IMR-90 (cell line): Measurements from ENCODE around the gene FFAR2. TPM values are rescaled to one million over a fixed set of nuclear protein-coding genes. Genes with fewer than 3 reads are reported as not detected.

Experiments used
- ATAC-seq: fragments of 200-7000 bp; cut with Tn5 transposase; 2 replicates; pipeline ENCODE4 v1.9.1; 2020; ENCODE audit warnings: low read depth, mild to moderate bottlenecking, moderate library complexity
- BruUV-seq: library from RNA; stranded (reverse); fragments of 400-500 nt; replicated peaks from 2 replicates; lab custom pipeline; 2021; lab: Mats Ljungman, UMichigan
- CTCF ChIA-PET: fragments of 300-600 bp; formaldehyde crosslinking; extraction: SDS; loops from one replicate; lab custom pipeline; 2021; ENCODE audit warnings: antibody characterized with exemption; lab: Yijun Ruan, JAX
- POLR2A ChIA-PET: fragments of 300-600 bp; sonication (Branson Sonifier 250); formaldehyde crosslinking; loops from one replicate; lab custom pipeline; 2022; ENCODE audit warnings: antibody characterized with exemption; ENCODE audit not compliant: unreplicated experiment; lab: Charles Lee
- DNase-seq: peaks from one replicate; pipeline ENCODE4 v3.0.0; 2013
- H2AFZ ChIP-seq: replicated peaks from 2 replicates; pipeline ENCODE3; 2013; ENCODE audit warnings: low read length, mild to moderate bottlenecking; ENCODE audit not compliant: poor library complexity
- H2AK5ac ChIP-seq: 2 replicates; pipeline ENCODE4 v1.6.1; 2013; ENCODE audit warnings: low read depth, low read length, inconsistent platforms
- H2AK9ac ChIP-seq: replicated peaks from 2 replicates; pipeline ENCODE3; 2013; ENCODE audit warnings: mild to moderate bottlenecking, low read depth, low read length, moderate library complexity; ENCODE audit not compliant: poor library complexity
- H2BK120ac ChIP-seq: 2 replicates; pipeline ENCODE4 v1.6.1; 2013; ENCODE audit warnings: low read depth, low read length, inconsistent platforms
- H2BK15ac ChIP-seq: 3 replicates; pipeline ENCODE4 v1.6.1; 2013; ENCODE audit warnings: low read depth, low read length, inconsistent platforms
- H2BK20ac ChIP-seq: 2 replicates; pipeline ENCODE4 v1.6.1; 2013; ENCODE audit warnings: low read depth, mild to moderate bottlenecking, inconsistent platforms, low read length, moderate library complexity
- H2BK5ac ChIP-seq: 2 replicates; pipeline ENCODE4 v1.6.1; 2013; ENCODE audit warnings: mild to moderate bottlenecking, low read depth, low read length, inconsistent platforms; ENCODE audit not compliant: poor library complexity, severe bottlenecking
- H3K14ac ChIP-seq: replicated peaks from 2 replicates; pipeline ENCODE4 v1.6.1; 2013; ENCODE audit warnings: low read depth, low read length, inconsistent platforms
- H3K18ac ChIP-seq: 2 replicates; pipeline ENCODE4 v1.6.1; 2013; ENCODE audit warnings: low read depth, low read length, control low read depth
- H3K23ac ChIP-seq: 2 replicates; pipeline ENCODE4 v1.6.1; 2013; ENCODE audit warnings: low read depth, low read length, inconsistent platforms
- H3K27ac ChIP-seq: 2 replicates; pipeline ENCODE4 v1.5.1; 2013; ENCODE audit warnings: mild to moderate bottlenecking, control low read depth, low read length; ENCODE audit not compliant: insufficient read depth
- H3K27me3 ChIP-seq: 2 replicates; pipeline ENCODE4 v1.6.1; 2013; ENCODE audit warnings: low read length; ENCODE audit not compliant: control insufficient read depth, insufficient read depth
- H3K36me3 ChIP-seq: 2 replicates; pipeline ENCODE4 v1.6.1; 2013; ENCODE audit warnings: low read length, mixed read lengths; ENCODE audit not compliant: control insufficient read depth, insufficient read depth
- H3K4ac ChIP-seq: 2 replicates; pipeline ENCODE4 v1.6.1; 2013; ENCODE audit warnings: low read depth, low read length, inconsistent platforms
- H3K4me1 ChIP-seq: 2 replicates; pipeline ENCODE4 v1.6.1; 2013; ENCODE audit warnings: low read length, mixed read lengths; ENCODE audit not compliant: control insufficient read depth, insufficient read depth
- H3K4me2 ChIP-seq: 2 replicates; pipeline ENCODE4 v1.6.1; 2013; ENCODE audit warnings: low read depth, mild to moderate bottlenecking, control low read depth, low read length, moderate library complexity
- H3K4me3 ChIP-seq: 2 replicates; pipeline ENCODE4 v1.5.1; 2013; ENCODE audit warnings: low read depth, mild to moderate bottlenecking, control low read depth, low read length, moderate library complexity; ENCODE audit not compliant: insufficient read depth
- H3K56ac ChIP-seq: 2 replicates; pipeline ENCODE4 v1.6.1; 2013; ENCODE audit warnings: low read length, inconsistent platforms; ENCODE audit not compliant: insufficient read depth; ENCODE audit errors: extremely low read depth
- H3K79me1 ChIP-seq, 2 experiments: 2 replicates each; pipeline ENCODE4 v1.6.1; 2013; ENCODE audit warnings: low read length in 2 of 2, inconsistent platforms in 1 of 2, low read depth in 1 of 2
- H3K9ac ChIP-seq: 2 replicates; pipeline ENCODE4 v1.6.1; 2013; ENCODE audit warnings: low read depth, low read length, control low read depth
- H3K9me1 ChIP-seq: 2 replicates; pipeline ENCODE4 v1.6.1; 2013; ENCODE audit warnings: low read length, inconsistent platforms; ENCODE audit not compliant: insufficient read depth
- H3K9me3 ChIP-seq: 2 replicates; pipeline ENCODE4 v1.6.1; 2013; ENCODE audit warnings: low read length; ENCODE audit not compliant: control insufficient read depth, insufficient read depth
- H4K20me1 ChIP-seq: 2 replicates; pipeline ENCODE4 v1.6.1; 2013; ENCODE audit warnings: low read length, inconsistent platforms; ENCODE audit not compliant: insufficient read depth
- H4K5ac ChIP-seq: 2 replicates; pipeline ENCODE4 v1.6.1; 2013; ENCODE audit warnings: mild to moderate bottlenecking, low read depth, low read length, control low read depth
- H4K8ac ChIP-seq, 2 experiments: 2 replicates each; pipeline ENCODE4 v1.6.1; 2013; ENCODE audit warnings: low read depth in 2 of 2, low read length in 2 of 2, control low read depth in 1 of 2, inconsistent platforms in 1 of 2
- H4K91ac ChIP-seq: 2 replicates; pipeline ENCODE4 v1.6.1; 2013; ENCODE audit warnings: low read depth, low read length, inconsistent platforms; ENCODE audit not compliant: insufficient read depth
- BHLHE40 ChIP-seq: fragments of 150-350 bp; IDR thresholded peaks from 2 replicates; pipeline ENCODE4 v1.6.1; 2016; ENCODE audit warnings: mild to moderate bottlenecking, low read depth, low read length
- CEBPB ChIP-seq: IDR thresholded peaks from 2 replicates; pipeline ENCODE4 v1.6.1; 2012; ENCODE audit warnings: low read depth, low read length, improper control_type of control experiment
- CHD1 ChIP-seq: IDR thresholded peaks from 2 replicates; pipeline ENCODE4 v1.6.1; 2012; ENCODE audit warnings: low read depth, low read length, improper control_type of control experiment
- FOS ChIP-seq: fragments of 150-350 bp; IDR thresholded peaks from 2 replicates; pipeline ENCODE4 v1.6.1; 2016; ENCODE audit warnings: low read depth, low read length
- MAFK ChIP-seq: IDR thresholded peaks from 2 replicates; pipeline ENCODE4 v1.6.1; 2012; ENCODE audit warnings: low read depth, low read length, improper control_type of control experiment
- MAZ ChIP-seq: IDR thresholded peaks from 2 replicates; pipeline ENCODE4 v1.6.1; 2012; ENCODE audit warnings: low read depth, mild to moderate bottlenecking, low read length, improper control_type of control experiment, moderate library complexity, borderline replicate concordance
- MXI1 ChIP-seq: IDR thresholded peaks from 2 replicates; pipeline ENCODE4 v1.6.1; 2012; ENCODE audit warnings: low read depth, mild to moderate bottlenecking, low read length, moderate library complexity, borderline replicate concordance
- NFE2L2 ChIP-seq: fragments of 150-350 bp; IDR thresholded peaks from 2 replicates; pipeline ENCODE4 v1.6.1; 2016; ENCODE audit warnings: low read depth, mild to moderate bottlenecking, low read length
- POLR2A ChIP-seq: IDR thresholded peaks from 2 replicates; pipeline ENCODE4 v1.6.1; 2012; ENCODE audit warnings: mild to moderate bottlenecking, low read depth, low read length
- RAD21 ChIP-seq: IDR thresholded peaks from 2 replicates; pipeline ENCODE4 v1.6.1; 2012; ENCODE audit warnings: low read length, improper control_type of control experiment
- RCOR1 ChIP-seq: IDR thresholded peaks from 2 replicates; pipeline ENCODE4 v1.6.1; 2012; ENCODE audit warnings: mild to moderate bottlenecking, low read length, improper control_type of control experiment; ENCODE audit not compliant: insufficient replicate concordance
- RFX5 ChIP-seq: IDR thresholded peaks from 2 replicates; pipeline ENCODE4 v1.8.0; 2012; ENCODE audit warnings: low read depth, mild to moderate bottlenecking, low read length, moderate library complexity
- SMC3 ChIP-seq: fragments of 150-350 bp; IDR thresholded peaks from 2 replicates; pipeline ENCODE4 v1.6.1; 2016; ENCODE audit warnings: low read depth, mild to moderate bottlenecking, antibody characterized with exemption, low read length, moderate library complexity
- WGBS, 2 experiments: methylation state at CpG; one replicate each; pipeline versions ENCODE4 v1.1.5 to v1.1.7; 2013; ENCODE audit warnings: missing lambda C conversion rate in 2 of 2; ENCODE audit not compliant: insufficient read length in 1 of 2; ENCODE audit errors: extremely low coverage in 2 of 2; 5-methylcytosine and 5-hydroxymethylcytosine counted together
- dilution Hi-C: fragments of 300-500 bp; cut with HindIII; formaldehyde crosslinking; loops from one replicate; pipeline ENCODE4 v1.14.3; 2018; ENCODE audit warnings: low sequenced_read_pairs; ENCODE audit not compliant: unreplicated experiment
- in situ Hi-C: fragments of 300-500 bp; cut with MboI; formaldehyde crosslinking; loops from 3 replicates; pipeline ENCODE4 v1.14.3; 2019; ENCODE audit warnings: low sequenced_read_pairs, inconsistent platforms, mixed read lengths
- intact Hi-C: fragments of 100-400 bp; cut with micrococcal nuclease; formaldehyde crosslinking; loops from 2 replicates; pipeline ENCODE4 v1.10.0; 2022
- polyA plus RNA-seq, 3 experiments: library from polyadenylated mRNA; depleted of rRNA; stranded (reverse); fragments of >200 nt; gene quantifications; 2 replicates each; pipeline ENCODE4 v1.2.3, GENCODE V29; 2012; ENCODE audit warnings: low replicate concordance in 1 of 3
- total RNA-seq: library from RNA; depleted of rRNA; stranded (reverse); fragments of >200 nt; gene quantifications from 2 replicates; pipeline ENCODE4 v1.2.3, GENCODE V29; 2012
- TF ChIP-seq, protein P1 (sequence below): conservative IDR thresholded peaks from 2 replicates; pipeline ENCODE4 v1.5.1; 2012; ENCODE audit warnings: mild to moderate bottlenecking, low read depth, low read length, improper control_type of control experiment
- TF ChIP-seq, protein P2 (sequence below): fragments of 150-350 bp; IDR thresholded peaks from 2 replicates; pipeline ENCODE4 v1.6.1; 2017; ENCODE audit warnings: mild to moderate bottlenecking, antibody characterized with exemption, low read length, low read depth
- TF ChIP-seq, protein P3 (sequence below): fragments of 150-350 bp; IDR thresholded peaks from 2 replicates; pipeline ENCODE4 v1.6.1; 2016; ENCODE audit warnings: low read depth, mild to moderate bottlenecking, low read length, moderate library complexity, borderline replicate concordance

The FFAR2 gene
- total and polyA plus RNA-seq, 2 of the 4 experiments (the other 2 are of a cell fraction), result not detected

DNA sequence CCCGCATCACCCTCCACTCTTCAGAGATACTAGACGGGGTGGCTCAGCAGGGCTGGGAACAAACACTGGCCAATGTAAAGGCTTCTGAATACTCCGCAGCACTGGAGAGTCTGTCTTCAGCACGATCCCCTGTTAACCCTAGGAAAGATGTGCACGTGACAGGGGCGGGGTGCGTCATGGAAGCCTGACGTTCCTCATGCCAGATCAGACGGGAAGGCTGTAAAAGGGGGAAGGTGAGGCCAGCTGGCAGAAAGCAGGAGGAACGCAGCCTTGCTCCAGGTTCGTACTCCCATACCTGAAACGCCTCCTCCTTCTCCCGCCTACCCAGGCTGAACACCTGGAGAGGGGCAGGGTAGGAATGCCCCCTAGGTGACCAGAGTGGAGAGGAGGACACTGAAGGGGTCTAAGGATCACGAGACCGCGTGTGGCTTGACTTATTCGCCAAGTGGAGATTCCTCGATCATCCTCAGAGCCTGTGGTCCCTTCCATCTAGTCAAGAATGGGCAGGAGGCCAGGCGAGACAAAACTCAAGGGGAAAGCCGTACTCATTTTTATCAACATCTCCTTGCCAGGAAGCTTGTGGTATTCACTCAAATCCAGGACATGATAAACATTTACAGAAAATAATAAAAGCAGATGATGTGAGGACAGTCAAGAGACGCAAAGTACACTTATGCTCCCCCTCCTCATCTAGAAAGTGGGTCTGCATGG is 18.2 kb upstream of the FFAR2 start:
- H3K36me3 ChIP-seq, result no peaks in the 10 kb centered on the region
- intact Hi-C loops (no loop called here), in situ Hi-C loops (no loop called here), dilution Hi-C loops (no loop called here)
- H2BK120ac ChIP-seq, result no peak overlapping the region
- H3K4ac ChIP-seq, result no peak overlapping the region
- no peaks in the 10 kb centered on the region for H3K4me1 ChIP-seq
- ATAC-seq (no peak), DNase-seq (no peak)
- no peaks in the 10 kb centered on the region for H3K79me1 ChIP-seq
- no peak overlapping the region for H2BK15ac ChIP-seq
- H3K18ac ChIP-seq, result no peak overlapping the region
- H3K14ac ChIP-seq, result no peak overlapping the region
- H3K56ac ChIP-seq, result no peak overlapping the region
- no peaks in the 10 kb centered on the region for H4K20me1 ChIP-seq
- H2BK20ac ChIP-seq, result no peak overlapping the region
- ChIA-PET CTCF (no interaction called here), POLR2A (no interaction called here)
- H4K91ac ChIP-seq, result no peak overlapping the region
- H3K9me1 ChIP-seq, result no peaks in the 10 kb centered on the region
- H3K9me3 ChIP-seq, result peaks cover 2% of the 10 kb centered on the region; the same call in 1 of the 2 replicates
- no peak overlapping the region for H4K8ac ChIP-seq
- no peak overlapping the region for H2AK9ac ChIP-seq
- no peak overlapping the region for H3K23ac ChIP-seq
- 10 to 100% methylated on average over 1 to 2 of the region's 21 CpGs for WGBS, 2 experiments
- H2AFZ ChIP-seq, result no peak overlapping the region
- BruUV-seq, result no TSS peak
- H4K5ac ChIP-seq, result no peak overlapping the region
- TF ChIP-seq RCOR1 (no peak), CEBPB (no peak), FOS (no peak), MAZ (no peak), BHLHE40 (no peak), SMC3 (no peak), NFE2L2 (no peak), MXI1 (no peak), CHD1 (no peak), RAD21 (no peak), MAFK (no peak), POLR2A (no peak), RFX5 (no peak)
- TF ChIP-seq, protein P1, sequence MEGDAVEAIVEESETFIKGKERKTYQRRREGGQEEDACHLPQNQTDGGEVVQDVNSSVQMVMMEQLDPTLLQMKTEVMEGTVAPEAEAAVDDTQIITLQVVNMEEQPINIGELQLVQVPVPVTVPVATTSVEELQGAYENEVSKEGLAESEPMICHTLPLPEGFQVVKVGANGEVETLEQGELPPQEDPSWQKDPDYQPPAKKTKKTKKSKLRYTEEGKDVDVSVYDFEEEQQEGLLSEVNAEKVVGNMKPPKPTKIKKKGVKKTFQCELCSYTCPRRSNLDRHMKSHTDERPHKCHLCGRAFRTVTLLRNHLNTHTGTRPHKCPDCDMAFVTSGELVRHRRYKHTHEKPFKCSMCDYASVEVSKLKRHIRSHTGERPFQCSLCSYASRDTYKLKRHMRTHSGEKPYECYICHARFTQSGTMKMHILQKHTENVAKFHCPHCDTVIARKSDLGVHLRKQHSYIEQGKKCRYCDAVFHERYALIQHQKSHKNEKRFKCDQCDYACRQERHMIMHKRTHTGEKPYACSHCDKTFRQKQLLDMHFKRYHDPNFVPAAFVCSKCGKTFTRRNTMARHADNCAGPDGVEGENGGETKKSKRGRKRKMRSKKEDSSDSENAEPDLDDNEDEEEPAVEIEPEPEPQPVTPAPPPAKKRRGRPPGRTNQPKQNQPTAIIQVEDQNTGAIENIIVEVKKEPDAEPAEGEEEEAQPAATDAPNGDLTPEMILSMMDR, result no peak
- TF ChIP-seq, protein P2, sequence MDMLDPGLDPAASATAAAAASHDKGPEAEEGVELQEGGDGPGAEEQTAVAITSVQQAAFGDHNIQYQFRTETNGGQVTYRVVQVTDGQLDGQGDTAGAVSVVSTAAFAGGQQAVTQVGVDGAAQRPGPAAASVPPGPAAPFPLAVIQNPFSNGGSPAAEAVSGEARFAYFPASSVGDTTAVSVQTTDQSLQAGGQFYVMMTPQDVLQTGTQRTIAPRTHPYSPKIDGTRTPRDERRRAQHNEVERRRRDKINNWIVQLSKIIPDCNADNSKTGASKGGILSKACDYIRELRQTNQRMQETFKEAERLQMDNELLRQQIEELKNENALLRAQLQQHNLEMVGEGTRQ, result no peak
- TF ChIP-seq, protein P3, sequence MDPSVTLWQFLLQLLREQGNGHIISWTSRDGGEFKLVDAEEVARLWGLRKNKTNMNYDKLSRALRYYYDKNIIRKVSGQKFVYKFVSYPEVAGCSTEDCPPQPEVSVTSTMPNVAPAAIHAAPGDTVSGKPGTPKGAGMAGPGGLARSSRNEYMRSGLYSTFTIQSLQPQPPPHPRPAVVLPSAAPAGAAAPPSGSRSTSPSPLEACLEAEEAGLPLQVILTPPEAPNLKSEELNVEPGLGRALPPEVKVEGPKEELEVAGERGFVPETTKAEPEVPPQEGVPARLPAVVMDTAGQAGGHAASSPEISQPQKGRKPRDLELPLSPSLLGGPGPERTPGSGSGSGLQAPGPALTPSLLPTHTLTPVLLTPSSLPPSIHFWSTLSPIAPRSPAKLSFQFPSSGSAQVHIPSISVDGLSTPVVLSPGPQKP, result no peak
- H3K4me3 ChIP-seq, result no peak overlapping the region
- no peak overlapping the region for H3K27ac ChIP-seq
- H3K4me2 ChIP-seq, result no peak overlapping the region
- H2BK5ac ChIP-seq, result no peak overlapping the region
- H3K9ac ChIP-seq, result no peak overlapping the region
- H3K27me3 ChIP-seq, result peaks cover 10% of the 10 kb centered on the region
- H2AK5ac ChIP-seq, result no peak overlapping the region
